ENCODE results near the gene SPATA46.

SPATA46 gene

DNA sequence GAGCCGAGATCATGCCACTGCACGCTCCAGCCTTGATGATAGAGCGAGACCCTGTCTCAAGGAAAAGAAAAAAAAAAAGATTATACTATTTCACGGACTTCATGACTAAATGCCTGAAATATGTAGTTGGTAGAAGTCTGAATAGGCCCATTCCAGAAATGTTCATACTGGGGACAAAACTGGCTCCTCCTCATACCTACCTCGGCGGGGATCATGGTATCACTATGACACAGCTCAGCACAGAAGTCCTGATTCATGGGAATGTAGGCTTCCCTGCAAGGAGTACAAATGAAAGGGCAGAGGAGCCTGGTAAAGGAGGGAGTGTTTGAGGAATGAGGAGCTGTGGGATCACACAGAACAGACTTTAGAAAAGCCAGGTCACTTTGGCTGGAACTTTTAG lies 5.0 kb downstream of the SPATA46 start:
- TF ChIP-seq, protein P1, sequence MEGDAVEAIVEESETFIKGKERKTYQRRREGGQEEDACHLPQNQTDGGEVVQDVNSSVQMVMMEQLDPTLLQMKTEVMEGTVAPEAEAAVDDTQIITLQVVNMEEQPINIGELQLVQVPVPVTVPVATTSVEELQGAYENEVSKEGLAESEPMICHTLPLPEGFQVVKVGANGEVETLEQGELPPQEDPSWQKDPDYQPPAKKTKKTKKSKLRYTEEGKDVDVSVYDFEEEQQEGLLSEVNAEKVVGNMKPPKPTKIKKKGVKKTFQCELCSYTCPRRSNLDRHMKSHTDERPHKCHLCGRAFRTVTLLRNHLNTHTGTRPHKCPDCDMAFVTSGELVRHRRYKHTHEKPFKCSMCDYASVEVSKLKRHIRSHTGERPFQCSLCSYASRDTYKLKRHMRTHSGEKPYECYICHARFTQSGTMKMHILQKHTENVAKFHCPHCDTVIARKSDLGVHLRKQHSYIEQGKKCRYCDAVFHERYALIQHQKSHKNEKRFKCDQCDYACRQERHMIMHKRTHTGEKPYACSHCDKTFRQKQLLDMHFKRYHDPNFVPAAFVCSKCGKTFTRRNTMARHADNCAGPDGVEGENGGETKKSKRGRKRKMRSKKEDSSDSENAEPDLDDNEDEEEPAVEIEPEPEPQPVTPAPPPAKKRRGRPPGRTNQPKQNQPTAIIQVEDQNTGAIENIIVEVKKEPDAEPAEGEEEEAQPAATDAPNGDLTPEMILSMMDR (IDR thresholded peaks at IDR 0.05), result no peak
- intact Hi-C loops (cut with DNase I; ENCODE audit: low total_unique reads), result no loop called here
- peaks cover 0 to 16% (median 0%) of the 10 kb centered on the region in 3 donors for H3K36me3 ChIP-seq

DNA sequence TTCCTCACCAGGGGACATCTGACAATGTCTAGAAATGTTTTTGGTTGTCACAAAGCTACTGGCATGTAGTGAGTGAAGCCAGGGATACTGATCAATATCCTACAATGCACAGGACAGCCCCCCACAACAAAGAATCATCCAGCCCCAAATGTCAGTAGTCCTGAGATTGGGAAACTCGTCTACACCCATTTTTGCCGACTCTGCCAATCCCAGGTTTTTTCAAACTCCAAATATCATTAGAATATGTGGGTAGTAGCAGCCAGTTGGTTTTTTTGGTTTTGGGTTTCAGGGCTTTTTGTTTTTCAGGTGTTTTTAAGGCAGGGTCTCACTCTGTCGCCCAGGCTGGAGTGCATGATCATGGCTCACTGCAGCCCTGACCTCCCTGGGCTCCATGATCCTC lies 5.9 kb downstream of the SPATA46 start:
- no peaks in the 10 kb centered on the region for H3K4me1 ChIP-seq
- intact Hi-C loops (cut with DNase I; ENCODE audit: low total_unique reads), result no loop called here
- H3K9me3 ChIP-seq, result no peaks in the 10 kb centered on the region
- TF ChIP-seq, protein P1 (IDR thresholded peaks at IDR 0.05), result no peak
- no peak for DNase-seq
- H3K4me3 ChIP-seq, result no peak overlapping the region
- H3K27me3 ChIP-seq, result no peaks in the 10 kb centered on the region
- no peak overlapping the region for H3K27ac ChIP-seq
- H3K36me3 ChIP-seq, result peaks cover 0 to 16% (median 0%) of the 10 kb centered on the region in 3 donors

More for the DNA sequence above, 5.0 kb downstream of the SPATA46 start:
- Histone ChIP-seq H3K9me3 (no peaks in the 10 kb centered on the region), H3K27ac (no peak overlapping the region), H3K4me3 (no peak overlapping the region), H3K4me1 (no peaks in the 10 kb centered on the region), H3K27me3 (no peaks in the 10 kb centered on the region)
- DNase-seq, result no peak

DNA sequence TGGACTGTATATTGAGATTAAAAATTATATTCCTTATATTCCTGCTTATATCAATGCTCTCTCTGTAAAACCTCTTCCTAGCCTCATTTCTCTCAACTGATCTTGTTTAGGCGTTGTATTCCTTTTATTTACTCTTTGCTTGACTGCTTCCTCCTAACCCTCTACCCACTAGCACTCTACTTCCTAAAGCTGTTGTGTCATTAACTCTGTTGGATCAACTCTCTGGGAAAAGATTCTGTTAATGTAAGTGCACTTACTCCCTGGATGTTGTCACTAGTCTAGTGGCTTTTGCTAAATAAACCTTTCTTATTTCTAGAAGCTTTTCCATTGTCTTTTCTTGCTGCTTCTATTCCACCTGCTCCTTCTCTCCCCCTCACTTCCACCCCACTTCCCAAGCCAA lies 6.5 kb downstream of the SPATA46 start:
- Histone ChIP-seq H3K27me3 (no peaks in the 10 kb centered on the region), H3K36me3 (peaks cover 0 to 18% (median 0%) of the 10 kb centered on the region in 3 donors), H3K27ac (no peak overlapping the region), H3K4me1 (no peaks in the 10 kb centered on the region), H3K9me3 (no peaks in the 10 kb centered on the region), H3K4me3 (no peak overlapping the region)
- no peak for DNase-seq
- intact Hi-C loops (cut with DNase I; ENCODE audit: low total_unique reads), result no loop called here
- TF ChIP-seq, protein P1 (IDR thresholded peaks at IDR 0.05), result no peak

DNA sequence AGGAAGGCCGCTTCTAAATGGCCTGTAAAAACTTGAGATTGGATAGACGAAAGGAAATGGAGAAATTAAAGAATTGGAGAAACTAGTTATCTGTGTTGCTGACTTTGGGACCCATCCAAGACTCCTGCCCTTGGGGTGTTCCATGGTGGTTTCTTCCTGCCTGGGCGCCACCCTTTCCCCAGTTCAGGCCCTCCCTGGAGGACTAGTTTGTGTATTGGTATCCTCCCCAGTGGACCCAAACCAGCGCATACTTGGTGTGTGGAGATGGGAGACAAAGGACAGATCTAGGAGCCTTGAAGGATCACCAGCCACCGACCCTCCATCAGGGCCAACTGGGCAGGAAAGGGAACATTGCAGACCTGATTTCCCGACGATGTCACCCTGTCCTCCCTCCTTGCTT lies 7.1 kb downstream of the SPATA46 start:
- Histone ChIP-seq H3K4me3 (no peak overlapping the region), H3K4me1 (no peaks in the 10 kb centered on the region), H3K36me3 (peaks cover 0 to 19% (median 0%) of the 10 kb centered on the region in 3 donors), H3K9me3 (no peaks in the 10 kb centered on the region), H3K27ac (no peak overlapping the region), H3K27me3 (no peaks in the 10 kb centered on the region)
- TF ChIP-seq, protein P1 (IDR thresholded peaks at IDR 0.05), result no peak
- DNase-seq, result no peak
- intact Hi-C loops (cut with DNase I; ENCODE audit: low total_unique reads), result no loop called here

DNA sequence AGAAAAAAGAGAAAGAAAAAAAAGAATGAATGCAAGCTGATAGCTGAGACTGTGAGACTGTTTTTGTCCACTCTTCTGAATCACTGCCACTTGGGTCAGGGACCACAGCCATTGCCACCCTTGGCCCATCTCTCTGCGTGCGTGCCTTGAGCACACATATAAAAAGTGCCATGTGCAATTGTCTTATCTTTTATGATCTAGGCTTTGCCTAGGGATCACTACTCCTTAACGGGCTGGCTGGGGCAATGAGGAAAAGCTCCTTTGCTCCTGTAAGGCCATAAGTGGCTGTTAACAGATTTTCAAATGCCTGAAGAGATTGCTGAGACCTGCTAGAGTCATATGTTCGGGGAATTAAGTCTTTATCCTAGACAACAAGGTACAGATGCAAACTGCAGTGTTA lies 8.2 kb downstream of the SPATA46 start:
- TF ChIP-seq, protein P1 (IDR thresholded peaks at IDR 0.05), result no peak
- H3K36me3 ChIP-seq, result peaks cover 0 to 19% (median 0%) of the 10 kb centered on the region in 3 donors
- no peak for DNase-seq
- intact Hi-C loops (cut with DNase I; ENCODE audit: low total_unique reads), result no loop called here
- no peak overlapping the region for H3K27ac ChIP-seq
- H3K27me3 ChIP-seq, result no peaks in the 10 kb centered on the region
- no peaks in the 10 kb centered on the region for H3K4me1 ChIP-seq
- H3K9me3 ChIP-seq, result no peaks in the 10 kb centered on the region
- no peak overlapping the region for H3K4me3 ChIP-seq

DNA sequence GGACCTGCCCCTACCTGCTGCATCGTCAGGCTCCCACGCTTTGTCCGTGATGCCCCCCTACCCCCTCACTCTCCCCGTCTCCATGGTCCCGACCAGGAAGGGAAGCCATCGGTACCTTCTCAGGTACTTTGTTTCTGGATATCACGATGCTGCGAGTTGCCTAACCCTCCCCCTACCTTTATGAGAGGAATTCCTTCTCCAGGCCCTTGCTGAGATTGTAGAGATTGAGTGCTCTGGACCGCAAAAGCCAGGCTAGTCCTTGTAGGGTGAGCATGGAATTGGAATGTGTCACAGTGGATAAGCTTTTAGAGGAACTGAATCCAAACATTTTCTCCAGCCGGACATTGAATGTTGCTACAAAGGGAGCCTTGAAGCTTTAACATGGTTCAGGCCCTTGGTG lies 8.9 kb downstream of the SPATA46 start:
- no peaks in the 10 kb centered on the region for H3K9me3 ChIP-seq
- no peak overlapping the region for H3K4me3 ChIP-seq
- H3K27me3 ChIP-seq, result no peaks in the 10 kb centered on the region
- H3K4me1 ChIP-seq, result no peaks in the 10 kb centered on the region
- TF ChIP-seq, protein P1 (IDR thresholded peaks at IDR 0.05), result no peak
- DNase-seq, result no peak
- intact Hi-C loops (cut with DNase I; ENCODE audit: low total_unique reads), result no loop called here
- no peak overlapping the region for H3K27ac ChIP-seq
- peaks cover 0 to 19% (median 0%) of the 10 kb centered on the region in 3 donors for H3K36me3 ChIP-seq

Measured in tibial artery (tissue), 4 donors.